A673 (cell line): ENCODE results near the gene ARHGAP24. TPM values are rescaled to one million over a fixed set of nuclear protein-coding genes. Genes with fewer than 3 reads are reported as not detected.

Experiments used
- BruUV-seq: library from RNA; stranded (reverse); fragments of 400-500 nt; replicated peaks from 2 replicates; lab custom pipeline; 2021; lab: Mats Ljungman, UMichigan
- CTCF ChIA-PET: fragments of 300-600 bp; sonication (Branson Sonifier 250); formaldehyde crosslinking; loops from one replicate; lab custom pipeline; 2022; ENCODE audit warnings: antibody characterized with exemption; lab: Charles Lee
- POLR2A ChIA-PET: fragments of 300-600 bp; sonication (Branson Sonifier 250); formaldehyde crosslinking; loops from one replicate; lab custom pipeline; 2022; ENCODE audit warnings: antibody characterized with exemption; ENCODE audit not compliant: low non-redundant PET; lab: Charles Lee
- DNase-seq: peaks from one replicate; pipeline ENCODE4 v3.0.0-alpha.2; 2015; ENCODE audit warnings: low spot score
- H3K27ac ChIP-seq: fragments of 200-600 bp; sonication (generic); 2 replicates; pipeline ENCODE4 v1.5.1; 2016; ENCODE audit warnings: mixed run types, low read depth, mild to moderate bottlenecking, mixed read lengths, antibody characterized with exemption, low read length; ENCODE audit not compliant: poor library complexity, severe bottlenecking
- H3K27me3 ChIP-seq: fragments of 200-600 bp; sonication (generic); replicated peaks from 2 replicates; pipeline ENCODE4 v1.6.1; 2017; ENCODE audit warnings: mixed run types, low read depth, mild to moderate bottlenecking, mixed read lengths, antibody characterized with exemption, low read length; ENCODE audit not compliant: insufficient read depth, poor library complexity
- H3K36me3 ChIP-seq: fragments of 200-600 bp; sonication (generic); 2 replicates; pipeline ENCODE4 v1.6.1; 2016; ENCODE audit warnings: mixed run types, mild to moderate bottlenecking, mixed read lengths, antibody characterized with exemption, low read length; ENCODE audit not compliant: insufficient read depth, poor library complexity, severe bottlenecking
- H3K4me1 ChIP-seq: fragments of 200-600 bp; sonication (generic); 2 replicates; pipeline ENCODE4 v1.6.1; 2017; ENCODE audit warnings: mixed run types, mild to moderate bottlenecking, mixed read lengths, antibody characterized with exemption, low read length; ENCODE audit not compliant: insufficient read depth, poor library complexity, severe bottlenecking
- H3K4me3 ChIP-seq: fragments of 200-600 bp; sonication (generic); 2 replicates; pipeline ENCODE4 v1.5.1; 2016; ENCODE audit warnings: low read depth, mixed run types, mild to moderate bottlenecking, mixed read lengths, low read length; ENCODE audit not compliant: poor library complexity, severe bottlenecking
- H3K9me3 ChIP-seq: fragments of 200-600 bp; sonication (generic); 2 replicates; pipeline ENCODE4 v1.6.1; 2016; ENCODE audit warnings: mixed run types, low read depth, mild to moderate bottlenecking, mixed read lengths, antibody characterized with exemption, low read length; ENCODE audit not compliant: poor library complexity, severe bottlenecking
- EZH2 ChIP-seq: fragments of 200-600 bp; sonication (generic); IDR thresholded peaks from 2 replicates; pipeline ENCODE4 v1.6.1; 2017; ENCODE audit warnings: borderline replicate concordance, low read depth, mild to moderate bottlenecking, mixed read lengths, antibody characterized with exemption, low read length; ENCODE audit not compliant: poor library complexity, severe bottlenecking
- intact Hi-C: fragments of 100-400 bp; cut with micrococcal nuclease; formaldehyde crosslinking; loops from one replicate; pipeline ENCODE4 v1.10.0; 2022; ENCODE audit not compliant: unreplicated experiment
- total RNA-seq: library from RNA; stranded (reverse); gene quantifications from 2 replicates; pipeline ENCODE4 v1.2.3, GENCODE V29; 2021
- TF ChIP-seq, protein P1 (sequence below): fragments of 300-800, 200-600 bp; sonication (generic); conservative IDR thresholded peaks from 2 replicates; pipeline ENCODE4 v1.5.1; 2017; ENCODE audit warnings: low read depth, mild to moderate bottlenecking, antibody characterized with exemption, low read length, moderate library complexity, mixed read lengths

The ARHGAP24 gene
- total RNA-seq, 1 experiment from 2014 or later, result 5.8 TPM

DNA sequence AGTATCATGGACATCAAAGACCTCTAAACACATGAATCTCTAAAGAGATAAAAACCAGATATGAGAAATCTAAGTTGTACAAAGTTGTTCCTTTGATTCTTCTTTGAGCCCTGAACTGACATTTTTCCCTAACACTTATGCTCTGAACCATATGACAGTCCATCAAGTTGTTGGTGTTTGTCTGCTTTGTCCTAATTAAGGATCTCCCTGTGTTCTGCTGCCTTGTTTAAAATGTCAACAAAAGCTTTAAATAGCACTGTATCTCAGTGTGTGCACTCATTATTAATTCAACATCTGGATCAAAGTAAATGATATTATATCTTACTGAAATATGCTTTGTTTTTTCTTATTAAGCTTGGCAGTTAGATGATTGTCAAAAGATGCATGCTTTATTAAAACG lies 563.1 kb downstream of the ARHGAP24 start:
- no TSS peak for BruUV-seq
- TF ChIP-seq EZH2, result no peak
- TF ChIP-seq, protein P1, sequence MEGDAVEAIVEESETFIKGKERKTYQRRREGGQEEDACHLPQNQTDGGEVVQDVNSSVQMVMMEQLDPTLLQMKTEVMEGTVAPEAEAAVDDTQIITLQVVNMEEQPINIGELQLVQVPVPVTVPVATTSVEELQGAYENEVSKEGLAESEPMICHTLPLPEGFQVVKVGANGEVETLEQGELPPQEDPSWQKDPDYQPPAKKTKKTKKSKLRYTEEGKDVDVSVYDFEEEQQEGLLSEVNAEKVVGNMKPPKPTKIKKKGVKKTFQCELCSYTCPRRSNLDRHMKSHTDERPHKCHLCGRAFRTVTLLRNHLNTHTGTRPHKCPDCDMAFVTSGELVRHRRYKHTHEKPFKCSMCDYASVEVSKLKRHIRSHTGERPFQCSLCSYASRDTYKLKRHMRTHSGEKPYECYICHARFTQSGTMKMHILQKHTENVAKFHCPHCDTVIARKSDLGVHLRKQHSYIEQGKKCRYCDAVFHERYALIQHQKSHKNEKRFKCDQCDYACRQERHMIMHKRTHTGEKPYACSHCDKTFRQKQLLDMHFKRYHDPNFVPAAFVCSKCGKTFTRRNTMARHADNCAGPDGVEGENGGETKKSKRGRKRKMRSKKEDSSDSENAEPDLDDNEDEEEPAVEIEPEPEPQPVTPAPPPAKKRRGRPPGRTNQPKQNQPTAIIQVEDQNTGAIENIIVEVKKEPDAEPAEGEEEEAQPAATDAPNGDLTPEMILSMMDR, result no peak
- intact Hi-C loops, result no loop called here
- no peaks in the 10 kb centered on the region for H3K27me3 ChIP-seq
- no peaks in the 10 kb centered on the region for H3K9me3 ChIP-seq
- H3K27ac ChIP-seq, result no peak overlapping the region
- no peak for DNase-seq
- no peak overlapping the region for H3K4me3 ChIP-seq
- POLR2A ChIA-PET, result no interaction called here
- no peaks in the 10 kb centered on the region for H3K4me1 ChIP-seq
- no peaks in the 10 kb centered on the region for H3K36me3 ChIP-seq
- CTCF ChIA-PET, result no interaction called here

DNA sequence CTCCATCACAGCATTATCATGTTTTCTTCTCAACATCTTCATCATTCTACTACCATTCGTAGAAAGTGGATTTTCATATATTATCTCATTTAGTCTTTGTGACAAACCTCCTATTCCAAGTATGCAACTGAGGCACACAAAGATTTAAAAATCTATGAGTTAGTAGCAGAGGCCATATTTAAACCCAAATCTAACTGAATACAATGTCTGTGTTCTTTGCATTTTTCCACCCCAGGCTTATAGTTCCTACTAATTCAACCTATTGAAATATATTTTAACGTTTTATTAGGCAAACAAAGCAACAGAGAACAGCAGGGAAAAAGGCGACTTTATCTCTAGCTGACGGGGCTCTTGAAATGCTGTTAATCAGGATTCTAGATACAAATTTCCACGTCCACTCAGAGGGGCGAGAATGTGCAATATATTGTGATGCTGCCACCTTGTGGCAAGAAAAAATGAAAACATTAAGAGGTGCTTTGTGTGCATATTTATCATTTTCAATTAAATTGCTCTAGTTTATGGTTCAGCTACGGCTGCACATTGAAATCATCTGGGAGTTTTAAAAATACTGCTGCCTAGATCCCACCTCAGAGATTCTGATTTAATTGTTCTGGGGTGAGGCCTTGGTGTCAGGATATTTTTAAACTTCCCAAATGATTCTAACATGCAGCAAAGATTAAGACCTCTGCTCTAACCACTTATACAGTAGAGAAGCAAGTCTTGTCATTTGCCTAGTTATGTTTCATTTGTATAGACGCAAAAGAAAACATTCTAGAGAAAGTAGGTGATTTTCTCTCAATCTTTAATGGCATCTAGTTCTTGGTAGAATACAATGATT lies 569.0 kb downstream of the ARHGAP24 start:
- intact Hi-C loops, result loop anchor here (2.0 to 10.0 kb wide), 3 partner anchors 247 to 959 kb away; no protein-coding TSS in a partner anchor
- Histone ChIP-seq H3K27ac (no peak overlapping the region), H3K36me3 (no peaks in the 10 kb centered on the region), H3K4me3 (no peak overlapping the region), H3K9me3 (no peaks in the 10 kb centered on the region), H3K4me1 (no peaks in the 10 kb centered on the region), H3K27me3 (no peaks in the 10 kb centered on the region)
- no TSS peak for BruUV-seq
- peak; percentile 60 for DNase-seq
- CTCF ChIA-PET, result interaction anchor here (1.9 kb wide), 1 partner anchor 248 kb away, joined by 6 read pairs; no protein-coding TSS in a partner anchor
- POLR2A ChIA-PET, result no interaction called here
- TF ChIP-seq, protein P1, result peak; percentile 59
- TF ChIP-seq EZH2, result no peak

DNA sequence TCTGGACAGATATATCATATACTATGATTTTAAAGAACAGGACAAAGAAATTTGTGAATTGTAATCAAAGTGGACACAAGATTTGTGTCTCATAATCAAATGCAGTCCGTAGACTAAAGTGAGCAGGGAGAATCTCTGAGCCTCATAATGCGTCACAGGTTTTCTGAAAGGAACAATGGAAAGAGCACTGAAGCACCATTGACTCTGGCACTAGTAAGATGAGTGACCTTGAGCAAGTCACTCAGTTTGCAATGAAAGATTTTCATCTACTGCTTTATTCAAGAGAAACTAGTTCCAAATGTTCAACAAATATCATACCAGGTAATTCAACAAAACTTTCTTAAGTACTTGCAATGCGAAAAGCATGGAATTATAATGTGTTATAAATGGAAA lies 569.6 kb downstream of the ARHGAP24 start:
- intact Hi-C loops, result loop anchor here (2.0 to 10.0 kb wide), 3 partner anchors 248 to 960 kb away; no protein-coding TSS in a partner anchor
- Histone ChIP-seq H3K36me3 (no peaks in the 10 kb centered on the region), H3K9me3 (no peaks in the 10 kb centered on the region), H3K4me3 (no peak overlapping the region), H3K27ac (no peak overlapping the region), H3K27me3 (no peaks in the 10 kb centered on the region), H3K4me1 (no peaks in the 10 kb centered on the region)
- POLR2A ChIA-PET, result no interaction called here
- CTCF ChIA-PET, result interaction anchor here (1.9 kb wide), 1 partner anchor 248 kb away, joined by 6 read pairs; no protein-coding TSS in a partner anchor
- TF ChIP-seq, protein P1, result no peak
- no peak for TF ChIP-seq EZH2
- BruUV-seq, result no TSS peak
- DNase-seq, result no peak
